DND-41 (cell line): Measurements from ENCODE around the gene ZCCHC14.
"Not testable (repeated sequence)": the region's sequence is repeated elsewhere in the genome, so short reads cannot be mapped to it uniquely, and the experiment has no call there.

Source experiments
- ATAC-seq: fragments of 200-7000 bp; cut with Tn5 transposase; 3 replicates; pipeline ENCODE4 v1.9.1; 2021; ENCODE audit warnings: low read depth; ENCODE audit not compliant: insufficient read depth
- DNase-seq: peaks from one replicate; pipeline ENCODE4 v3.0.0-alpha.2; 2020
- H2AFZ ChIP-seq: 2 replicates; pipeline ENCODE4 v1.6.0; 2012; ENCODE audit warnings: low read depth, low read length
- H3K27ac ChIP-seq: 2 replicates; pipeline ENCODE4 v1.5.1; 2012; ENCODE audit warnings: low read length, inconsistent platforms
- H3K27me3 ChIP-seq: fragments of 200-600 bp; sonication (generic); 2 replicates; pipeline ENCODE4 v1.6.0; 2012; ENCODE audit warnings: low read length, mild to moderate bottlenecking, inconsistent platforms; ENCODE audit not compliant: insufficient read depth, poor library complexity
- H3K36me3 ChIP-seq: 2 replicates; pipeline ENCODE4 v1.5.1; 2012; ENCODE audit warnings: low read length, inconsistent platforms; ENCODE audit not compliant: insufficient read depth
- H3K4me1 ChIP-seq: 2 replicates; pipeline ENCODE4 v1.5.1; 2012; ENCODE audit warnings: mild to moderate bottlenecking, low read length; ENCODE audit not compliant: insufficient read depth
- H3K4me2 ChIP-seq: 2 replicates; pipeline ENCODE4 v1.6.0; 2012; ENCODE audit warnings: mild to moderate bottlenecking, moderate library complexity, low read length, inconsistent platforms; ENCODE audit not compliant: insufficient read depth
- H3K4me3 ChIP-seq, 2 experiments: fragments of 200-600 bp in 1 of 2; shearing (Covaris generic) in 1 of 2; 2 replicates each; pipeline ENCODE4 v1.5.1; 2012 to 2016; ENCODE audit warnings: inconsistent platforms in 2 of 2, low read length in 2 of 2, mild to moderate bottlenecking in 2 of 2, low read depth in 1 of 2, moderate library complexity in 1 of 2
- H3K79me2 ChIP-seq: 2 replicates; pipeline ENCODE4 v1.6.0; 2012; ENCODE audit warnings: low read length, inconsistent platforms; ENCODE audit not compliant: insufficient read depth
- H3K9ac ChIP-seq: 2 replicates; pipeline ENCODE4 v1.6.0; 2012; ENCODE audit warnings: low read depth, mild to moderate bottlenecking, inconsistent platforms, low read length, moderate library complexity
- H3K9me3 ChIP-seq: 2 replicates; pipeline ENCODE4 v1.5.1; 2012; ENCODE audit warnings: low read length, moderate library complexity, mild to moderate bottlenecking, inconsistent platforms; ENCODE audit not compliant: insufficient read depth, severe bottlenecking
- H4K20me1 ChIP-seq: 2 replicates; pipeline ENCODE4 v1.6.0; 2012; ENCODE audit warnings: low read length; ENCODE audit not compliant: insufficient read depth
- EZH2 ChIP-seq: IDR thresholded peaks from 3 replicates; pipeline ENCODE4 v1.6.1; 2012; ENCODE audit warnings: borderline replicate concordance, low read depth, mild to moderate bottlenecking, moderate library complexity, low read length, inconsistent platforms; ENCODE audit not compliant: severe bottlenecking
- TF ChIP-seq, protein P1 (sequence below): IDR thresholded peaks from 2 replicates; pipeline ENCODE4 v1.5.1; 2012; ENCODE audit warnings: borderline replicate concordance, low read length, moderate library complexity, mild to moderate bottlenecking; ENCODE audit not compliant: poor library complexity, severe bottlenecking; ENCODE audit errors: extremely low read depth

Gene ZCCHC14

DNA sequence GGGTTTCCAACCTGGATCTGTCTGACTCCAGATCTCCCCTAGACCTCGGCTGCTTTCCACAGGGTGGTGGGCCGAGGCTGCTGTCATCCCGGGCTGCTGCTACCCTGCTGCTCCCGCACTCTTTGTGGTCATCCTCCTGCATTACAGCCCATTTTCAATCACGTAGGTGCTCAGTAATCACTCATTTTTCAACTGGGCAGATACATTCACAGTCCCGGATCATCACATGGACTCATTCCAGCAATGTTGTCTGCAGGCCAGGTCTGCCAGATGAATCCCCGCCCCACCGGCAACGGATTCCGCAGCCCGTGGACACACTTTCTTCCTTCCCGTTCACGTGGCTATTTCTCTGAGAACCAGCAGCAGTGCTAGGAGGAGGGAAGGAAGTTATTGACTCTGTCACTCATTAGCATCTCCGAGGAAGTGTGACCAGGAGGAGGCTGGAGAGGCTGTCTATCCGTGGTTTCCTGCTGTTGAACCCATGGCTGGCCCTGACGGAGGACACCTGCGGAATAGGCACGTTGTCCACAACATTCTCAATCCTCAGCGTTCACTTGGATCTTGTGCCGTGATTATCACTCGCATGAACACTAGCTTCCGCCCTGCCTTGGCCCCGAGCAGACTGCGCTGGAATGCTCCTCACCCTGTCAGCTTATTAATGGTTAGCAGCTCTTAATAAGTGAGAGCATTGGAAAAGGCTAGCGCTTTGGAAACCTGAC, 14.7 kb upstream of the ZCCHC14 start:
- DNase-seq = no peak
- no peak overlapping the region for H3K27ac ChIP-seq

DNA sequence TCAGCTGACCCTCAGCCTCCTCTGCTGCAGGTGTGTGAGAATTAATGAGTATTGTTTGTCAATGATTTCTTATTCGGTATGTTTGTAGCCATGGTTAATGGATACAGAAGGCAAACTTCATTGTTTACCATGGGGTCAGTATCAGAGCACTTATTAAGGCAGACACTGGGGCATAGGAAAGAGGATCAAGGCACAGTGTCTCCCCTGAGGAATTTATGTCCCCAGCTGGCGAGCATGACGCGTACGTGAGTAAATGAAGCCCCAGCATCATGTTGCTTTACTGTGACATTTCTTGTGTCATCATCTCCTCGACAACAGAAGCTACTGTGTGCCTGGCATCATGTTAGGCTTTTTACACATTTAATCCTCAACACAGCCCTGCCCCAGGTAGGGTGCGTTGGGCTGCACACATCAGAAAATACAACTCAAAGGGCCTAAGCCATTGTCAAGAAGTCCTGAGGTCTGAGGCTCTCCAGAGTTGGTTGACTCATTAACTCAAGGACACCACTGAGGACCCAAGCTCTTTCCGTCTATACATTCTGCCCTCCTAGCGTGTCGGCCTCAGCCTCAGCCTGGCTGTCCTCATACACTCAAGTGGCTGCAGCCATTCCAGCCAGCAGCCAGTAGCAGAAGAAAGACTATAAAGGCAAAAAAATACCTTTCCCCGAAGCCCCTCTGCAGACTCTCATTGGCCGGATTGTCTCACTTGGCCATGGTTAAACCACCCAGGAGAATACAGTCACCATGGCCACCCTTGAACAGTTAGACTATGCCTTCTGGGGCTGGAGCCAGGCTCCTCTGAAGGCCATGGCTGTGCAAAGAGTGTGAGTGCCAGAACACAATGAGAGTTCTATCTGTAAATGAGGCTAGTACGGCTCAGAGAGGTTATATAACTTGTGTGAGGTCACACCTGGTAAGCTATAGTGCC, 13.9 kb upstream of the ZCCHC14 start:
- no peak overlapping the region for H3K4me2 ChIP-seq
- H3K4me3 ChIP-seq = no peak overlapping the region
- no peak overlapping the region for H2AFZ ChIP-seq
- no peak overlapping the region for H3K9ac ChIP-seq
- no peaks in the 10 kb centered on the region for H3K27me3 ChIP-seq
- no peak overlapping the region for H3K27ac ChIP-seq
- H4K20me1 ChIP-seq = no peaks in the 10 kb centered on the region
- no peak for DNase-seq
- no peaks in the 10 kb centered on the region for H3K79me2 ChIP-seq
- no peak for ATAC-seq
- no peaks in the 10 kb centered on the region for H3K36me3 ChIP-seq
- H3K9me3 ChIP-seq = no peaks in the 10 kb centered on the region
- H3K4me1 ChIP-seq = no peaks in the 10 kb centered on the region
- TF ChIP-seq, protein P1, sequence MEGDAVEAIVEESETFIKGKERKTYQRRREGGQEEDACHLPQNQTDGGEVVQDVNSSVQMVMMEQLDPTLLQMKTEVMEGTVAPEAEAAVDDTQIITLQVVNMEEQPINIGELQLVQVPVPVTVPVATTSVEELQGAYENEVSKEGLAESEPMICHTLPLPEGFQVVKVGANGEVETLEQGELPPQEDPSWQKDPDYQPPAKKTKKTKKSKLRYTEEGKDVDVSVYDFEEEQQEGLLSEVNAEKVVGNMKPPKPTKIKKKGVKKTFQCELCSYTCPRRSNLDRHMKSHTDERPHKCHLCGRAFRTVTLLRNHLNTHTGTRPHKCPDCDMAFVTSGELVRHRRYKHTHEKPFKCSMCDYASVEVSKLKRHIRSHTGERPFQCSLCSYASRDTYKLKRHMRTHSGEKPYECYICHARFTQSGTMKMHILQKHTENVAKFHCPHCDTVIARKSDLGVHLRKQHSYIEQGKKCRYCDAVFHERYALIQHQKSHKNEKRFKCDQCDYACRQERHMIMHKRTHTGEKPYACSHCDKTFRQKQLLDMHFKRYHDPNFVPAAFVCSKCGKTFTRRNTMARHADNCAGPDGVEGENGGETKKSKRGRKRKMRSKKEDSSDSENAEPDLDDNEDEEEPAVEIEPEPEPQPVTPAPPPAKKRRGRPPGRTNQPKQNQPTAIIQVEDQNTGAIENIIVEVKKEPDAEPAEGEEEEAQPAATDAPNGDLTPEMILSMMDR = no peak
- no peak for TF ChIP-seq EZH2

More for the DNA sequence above, 14.7 kb upstream of the ZCCHC14 start:
- no peak overlapping the region for H3K4me2 ChIP-seq
- H3K36me3 ChIP-seq = no peaks in the 10 kb centered on the region
- H3K79me2 ChIP-seq = no peaks in the 10 kb centered on the region
- no peak for ATAC-seq
- no peaks in the 10 kb centered on the region for H3K4me1 ChIP-seq
- no peaks in the 10 kb centered on the region for H4K20me1 ChIP-seq
- TF ChIP-seq EZH2 = no peak
- TF ChIP-seq, protein P1 = no peak
- H3K27me3 ChIP-seq = no peaks in the 10 kb centered on the region
- no peak overlapping the region for H2AFZ ChIP-seq
- H3K4me3 ChIP-seq = no peak overlapping the region
- no peak overlapping the region for H3K9ac ChIP-seq
- H3K9me3 ChIP-seq = no peaks in the 10 kb centered on the region

DNA sequence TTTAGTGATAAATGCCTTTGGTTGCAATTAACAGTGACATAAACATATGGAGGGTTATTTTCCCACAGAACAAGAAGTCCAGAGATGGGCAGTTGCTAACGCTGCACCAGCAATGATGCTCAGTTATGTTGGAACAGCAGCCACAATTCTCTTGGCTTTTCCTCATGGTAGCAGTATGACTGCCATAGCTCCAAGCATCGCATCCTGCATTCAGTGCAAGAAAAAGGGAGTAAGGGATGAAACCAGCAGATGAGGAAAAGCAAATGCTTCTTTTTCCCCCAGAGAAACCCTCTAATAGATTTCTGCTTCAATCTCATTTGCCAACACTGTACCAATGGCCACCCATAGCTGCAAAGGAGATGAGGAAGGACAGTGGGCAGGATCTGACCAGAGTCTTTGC, 13.0 kb upstream of the ZCCHC14 start:
- Histone ChIP-seq H2AFZ (no peak overlapping the region), H3K4me1 (no peaks in the 10 kb centered on the region), H3K4me2 (no peak overlapping the region), H4K20me1 (no peaks in the 10 kb centered on the region), H3K4me3 (no peak overlapping the region), H3K27me3 (no peaks in the 10 kb centered on the region), H3K27ac (no peak overlapping the region), H3K9ac (no peak overlapping the region), H3K36me3 (no peaks in the 10 kb centered on the region), H3K9me3 (no peaks in the 10 kb centered on the region), H3K79me2 (no peaks in the 10 kb centered on the region)
- ATAC-seq = no peak
- TF ChIP-seq, protein P1 = no peak
- TF ChIP-seq EZH2 = no peak
- no peak for DNase-seq

DNA sequence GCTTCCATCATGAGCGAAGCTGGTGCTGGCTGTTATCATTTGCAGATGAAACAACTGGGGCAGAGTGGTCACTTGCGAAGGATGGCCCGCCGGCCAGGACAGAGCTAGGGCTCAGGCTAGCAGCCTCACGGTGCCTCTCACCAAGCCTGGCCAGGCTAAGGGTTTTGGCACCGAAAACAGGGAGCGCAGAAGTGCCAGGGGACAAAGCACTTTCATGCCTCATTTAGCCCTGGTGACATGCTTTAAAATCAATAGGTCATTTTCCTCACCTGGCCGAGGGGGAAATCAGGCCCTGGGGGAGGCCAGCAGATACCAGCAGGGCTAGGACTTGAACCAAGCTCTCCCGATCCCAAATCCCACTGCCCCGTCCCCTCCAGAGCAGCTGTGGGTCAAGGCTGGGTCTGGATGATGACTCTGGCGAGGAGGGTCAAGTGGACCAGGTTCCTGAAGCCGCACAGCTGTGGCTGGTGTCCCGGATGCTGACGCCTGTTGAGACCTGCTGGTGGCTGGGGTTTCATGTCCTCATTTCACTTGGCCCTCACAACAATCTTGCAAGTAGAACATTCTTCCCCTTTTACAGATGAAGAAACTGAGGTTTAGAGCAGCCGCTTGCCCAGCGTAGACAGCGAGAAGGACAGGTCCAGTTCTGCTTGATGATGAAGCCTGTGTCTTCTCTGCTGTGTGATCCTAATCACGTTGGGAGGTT, 10.6 kb upstream of the ZCCHC14 start:
- H3K27ac ChIP-seq, H3K4me3 ChIP-seq, H3K27me3 ChIP-seq, H3K4me1 ChIP-seq, H3K9me3 ChIP-seq, H4K20me1 ChIP-seq, H3K36me3 ChIP-seq, H2AFZ ChIP-seq, H3K9ac ChIP-seq, H3K79me2 ChIP-seq, ATAC-seq, DNase-seq, H3K4me2 ChIP-seq: not testable (repeated sequence)
